Prostate gland (tissue), 2 donors: ENCODE data around the gene IER3. TPM values are rescaled to one million over a fixed set of nuclear protein-coding genes. Genes with fewer than 3 reads are reported as not detected.

ENCODE experiments used
- DNase-seq: peaks from one replicate; pipeline ENCODE4 v3.0.0-alpha.2; 2019; ENCODE audit warnings: low spot score
- H3K27ac ChIP-seq, 2 donors: fragments of 200-600 bp; sonication (generic); 2 replicates each; pipeline ENCODE4 v1.5.1; 2017 to 2019
- H3K27me3 ChIP-seq: fragments of 200-600 bp; sonication (generic); replicated peaks from 2 replicates; pipeline ENCODE4 v1.5.1; 2019; ENCODE audit not compliant: insufficient read depth
- H3K36me3 ChIP-seq, 2 donors: fragments of 200-600 bp; sonication (generic); 1 replicate in 1 of 2; 2 replicates in 1 of 2; pipeline versions ENCODE4 v1.5.1 to v1.8.1; 2017 to 2019
- H3K4me1 ChIP-seq: fragments of 200-600 bp; sonication (generic); replicated peaks from 2 replicates; pipeline ENCODE4 v1.5.1; 2019
- H3K4me3 ChIP-seq, 2 donors: fragments of 200-600 bp; sonication (generic); 2 replicates each; pipeline ENCODE4 v1.5.1; 2017 to 2019
- H3K9me3 ChIP-seq: fragments of 200-600 bp; sonication (generic); 2 replicates; pipeline ENCODE4 v1.5.1; 2017
- CTCF ChIP-seq, 4 experiments: fragments of 200-600 bp in 2 of 4; fragments of 450-650 bp in 2 of 4; sonication (generic) in 2 of 4; IDR thresholded peaks; 1 replicate in 3 of 4; 2 replicates in 1 of 4; pipeline ENCODE4 v1.5.1; 2016 to 2019; ENCODE audit warnings: antibody characterized with exemption in 4 of 4, mild to moderate bottlenecking in 2 of 4, moderate library complexity in 2 of 4
- POLR2A ChIP-seq: fragments of 450-650 bp; IDR thresholded peaks from one replicate; pipeline ENCODE4 v1.6.1; 2016; ENCODE audit warnings: antibody characterized with exemption, mild to moderate bottlenecking
- POLR2AphosphoS5 ChIP-seq: sonication (generic); formaldehyde crosslinking; IDR thresholded peaks from one replicate; pipeline ENCODE4 v1.6.1; 2017; ENCODE audit warnings: antibody characterized with exemption
- WGBS: methylation state at CpG from one replicate; pipeline ENCODE4 v1.1.5; 2018; 5-methylcytosine and 5-hydroxymethylcytosine counted together
- intact Hi-C: fragments of 100-400 bp; cut with DNase I; formaldehyde crosslinking; loops from one replicate; pipeline ENCODE4 v1.14.2; 2022
- total RNA-seq, 2 donors: library from RNA; depleted of rRNA; stranded (reverse); fragments of >200 nt; gene quantifications; one replicate each; pipeline ENCODE4 v1.1.0, GENCODE V29; 2016

Gene IER3
- total RNA-seq, 2 donors from 2014 or later, result 13.9 to 26.4 TPM

DNA sequence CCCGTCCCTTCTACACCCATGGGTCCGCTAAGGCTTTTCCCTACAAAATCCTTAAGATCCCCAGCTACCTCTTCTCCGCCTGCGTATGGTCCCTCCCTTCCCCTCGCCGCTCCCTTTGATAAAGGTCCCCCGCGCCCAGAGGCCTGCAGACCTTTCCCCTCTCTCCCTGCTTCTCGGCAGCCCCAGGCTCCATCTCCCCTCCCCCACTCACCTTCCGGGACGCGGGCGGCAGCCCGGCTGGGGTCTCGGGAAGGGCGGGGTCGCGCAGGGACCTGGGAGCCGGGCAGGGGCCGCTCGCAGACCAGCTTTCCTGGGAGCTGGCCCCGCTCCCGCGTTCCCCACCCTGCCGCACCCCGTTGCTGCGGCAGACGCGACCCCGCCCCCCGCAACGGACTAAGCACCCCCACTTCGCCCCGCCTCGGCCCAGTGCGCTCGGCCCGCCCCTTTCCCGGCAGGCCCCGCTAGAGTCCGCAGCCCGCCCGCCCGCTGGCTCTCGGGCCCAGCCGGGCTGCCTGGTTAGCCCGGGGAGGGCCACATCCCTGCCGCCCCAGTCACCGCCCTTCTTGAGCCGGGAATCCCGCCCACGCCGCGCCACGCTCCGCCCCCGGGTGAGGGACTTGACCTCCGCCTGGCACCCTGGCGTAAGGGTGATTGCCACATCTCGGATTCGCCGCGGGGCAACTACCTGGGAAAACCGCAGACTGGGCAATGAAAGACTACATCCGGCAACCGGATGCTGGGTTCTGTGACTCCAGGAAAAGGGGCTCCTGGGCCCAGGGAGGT is 1.8 kb downstream of the IER3 start, which contains the start of gene FLOT1:
Gene FLOT1 (minus strand): TSS at position 372 of the 783 bp plus-strand sequence. CDS start 498 bp downstream, outside the sequence.
- intact Hi-C loops, result loop anchor here (5.0 kb wide), 4 partner anchors 40 to 335 kb away; no protein-coding TSS in a partner anchor
- no peaks in the 10 kb centered on the region for H3K4me1 ChIP-seq
- no peaks in the 10 kb centered on the region for H3K27me3 ChIP-seq
- peak within 1 kb of the TSS; percentile 95 for H3K27ac ChIP-seq
- WGBS, result 0% methylated on average over 36 of the region's 66 CpGs
- TF ChIP-seq POLR2AphosphoS5, result peak; percentile 91
- peak in 1 of 4 experiments; percentile 10 for TF ChIP-seq CTCF (IDR thresholded peaks at IDR 0.05)
- TF ChIP-seq POLR2A, result peak; percentile 82
- DNase-seq, result peak; percentile 98
- H3K9me3 ChIP-seq, result no peaks in the 10 kb centered on the region
- H3K4me3 ChIP-seq, result peak within 1 kb of the TSS; percentile 76 to 79
- peaks cover 0 to 4% of the 10 kb centered on the region in 2 donors for H3K36me3 ChIP-seq

GRCh38 chr6:30741789-30742315 is 2.5 kb downstream of the IER3 start:
- Histone ChIP-seq H3K27me3 (no peaks in the 10 kb centered on the region), H3K36me3 (peaks cover 0 to 4% of the 10 kb centered on the region in 2 donors), H3K9me3 (no peaks in the 10 kb centered on the region), H3K4me3 (peak overlapping the region; percentile 76 to 79), H3K27ac (peak overlapping the region; percentile 95), H3K4me1 (no peaks in the 10 kb centered on the region)
- DNase-seq, result no peak
- TF ChIP-seq POLR2AphosphoS5 (no peak), CTCF (IDR thresholded peaks at IDR 0.05) (no peak), POLR2A (no peak)
- intact Hi-C loops, result loop anchor here (5.0 kb wide), 4 partner anchors 40 to 335 kb away; no protein-coding TSS in a partner anchor
- 6% methylated on average over 13 of the region's 13 CpGs for WGBS

DNA sequence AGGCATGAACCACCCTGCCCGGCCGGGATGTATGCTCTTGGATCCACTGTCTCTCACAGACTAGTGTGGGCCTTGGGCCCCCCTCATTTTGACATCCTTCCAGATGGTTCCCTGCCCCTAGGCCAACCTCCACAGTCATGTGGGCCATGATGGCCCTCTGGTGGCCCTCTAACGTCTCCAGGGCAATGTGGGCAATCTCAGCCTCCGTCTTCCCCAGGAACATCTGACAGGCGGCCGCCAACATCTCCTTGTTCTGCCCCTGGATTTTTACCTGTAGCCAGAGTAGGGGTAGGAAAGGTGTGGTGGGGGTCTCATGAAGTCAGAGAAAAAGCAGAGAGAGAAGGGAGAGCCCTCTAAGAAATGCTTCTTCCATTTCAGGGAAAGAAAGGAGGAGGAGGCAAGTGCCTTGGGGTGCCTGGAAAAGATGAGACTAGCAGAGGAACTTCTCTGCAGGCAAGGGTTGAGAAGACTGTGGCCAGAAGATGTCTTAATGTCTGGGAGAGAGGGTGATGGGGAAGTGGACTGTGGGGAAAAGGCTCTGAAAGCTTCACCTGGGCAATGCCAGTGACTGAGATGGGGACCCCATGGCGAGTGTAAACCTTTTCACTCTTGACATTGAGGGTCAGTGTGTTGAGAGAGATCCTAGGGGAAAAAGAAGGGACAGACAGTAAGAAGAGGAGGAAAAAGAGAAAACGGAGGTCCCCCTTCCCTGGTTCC is 3.1 kb downstream of the IER3 start:
- Histone ChIP-seq H3K9me3 (no peaks in the 10 kb centered on the region), H3K4me1 (no peaks in the 10 kb centered on the region), H3K36me3 (peaks cover 0 to 4% of the 10 kb centered on the region in 2 donors), H3K27ac (peak overlapping the region; percentile 95), H3K4me3 (peak overlapping the region; percentile 76 to 79), H3K27me3 (no peaks in the 10 kb centered on the region)
- intact Hi-C loops, result loop anchor here (5.0 kb wide), 4 partner anchors 41 to 336 kb away; no protein-coding TSS in a partner anchor
- DNase-seq, result no peak
- WGBS, result 64% methylated on average over 8 of the region's 8 CpGs
- TF ChIP-seq CTCF (IDR thresholded peaks at IDR 0.05), result no peak
- TF ChIP-seq POLR2A, result no peak
- TF ChIP-seq POLR2AphosphoS5, result no peak

- Histone ChIP-seq H3K36me3 (peaks cover 0 to 4% of the 10 kb centered on the region in 2 donors), H3K27ac (no peak overlapping the region), H3K4me1 (no peaks in the 10 kb centered on the region), H3K4me3 (no peak overlapping the region), H3K9me3 (no peaks in the 10 kb centered on the region), H3K27me3 (no peaks in the 10 kb centered on the region)
- DNase-seq, result no peak
- intact Hi-C loops, result loop anchor here (5.0 kb wide), 4 partner anchors 42 to 337 kb away; no protein-coding TSS in a partner anchor
- TF ChIP-seq POLR2AphosphoS5, result no peak
- TF ChIP-seq CTCF (IDR thresholded peaks at IDR 0.05), result no peak
- TF ChIP-seq POLR2A, result no peak
- WGBS, result 88% methylated on average over 2 of the region's 2 CpGs
Measured at GRCh38 chr6:30740540-30740870, 3.8 kb downstream of the IER3 start.
